Measurements from ENCODE around the gene TAGLN3. TPM values are rescaled to one million over a fixed set of nuclear protein-coding genes. Genes with fewer than 3 reads are reported as not detected.

Gene TAGLN3
- total and polyA plus RNA-seq, 11 donors = 0.25 to 1.7 (median 0.77) TPM; not detected in 4

DNA sequence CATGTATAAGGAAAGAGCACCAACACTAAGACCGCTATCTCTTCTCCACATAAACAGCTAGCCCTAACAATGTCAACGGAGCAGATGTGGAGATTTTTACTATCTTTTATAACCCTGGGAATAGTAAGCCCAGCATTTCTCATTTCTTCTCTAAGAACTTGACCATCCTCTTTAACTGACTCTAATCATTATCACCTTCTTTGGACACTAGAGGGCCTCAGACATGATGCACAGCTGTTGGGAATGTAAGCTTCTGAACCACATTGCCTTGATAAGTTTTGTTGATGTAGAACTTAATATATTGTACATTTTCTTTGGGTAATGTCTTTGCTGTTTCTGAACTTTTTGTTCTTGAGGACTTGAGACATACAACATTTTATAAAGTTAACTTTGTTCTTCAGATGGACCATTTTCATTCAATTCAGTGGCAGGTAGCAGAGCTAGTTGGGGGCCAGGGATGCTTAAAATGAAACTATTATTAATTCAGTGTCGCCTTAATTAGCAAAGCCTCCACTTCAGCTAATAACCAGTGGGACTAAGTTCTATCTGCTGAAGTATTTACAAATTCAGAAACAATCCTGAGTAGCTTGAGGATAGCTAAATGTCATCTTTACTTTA is 9.6 kb upstream of the TAGLN3 start:
- Histone ChIP-seq H3K27me3 (no peaks in the 10 kb centered on the region), H3K36me3 (peaks cover 0 to 78% (median 62%) of the 10 kb centered on the region in 9 donors), H3K4me1 (peaks cover 0 to 6% (median 0%) of the 10 kb centered on the region in 12 donors), H3K4me3 (no peak overlapping the region), H3K9me3 (no peaks in the 10 kb centered on the region), H3K27ac (no peak overlapping the region)
- TF ChIP-seq, protein P1, sequence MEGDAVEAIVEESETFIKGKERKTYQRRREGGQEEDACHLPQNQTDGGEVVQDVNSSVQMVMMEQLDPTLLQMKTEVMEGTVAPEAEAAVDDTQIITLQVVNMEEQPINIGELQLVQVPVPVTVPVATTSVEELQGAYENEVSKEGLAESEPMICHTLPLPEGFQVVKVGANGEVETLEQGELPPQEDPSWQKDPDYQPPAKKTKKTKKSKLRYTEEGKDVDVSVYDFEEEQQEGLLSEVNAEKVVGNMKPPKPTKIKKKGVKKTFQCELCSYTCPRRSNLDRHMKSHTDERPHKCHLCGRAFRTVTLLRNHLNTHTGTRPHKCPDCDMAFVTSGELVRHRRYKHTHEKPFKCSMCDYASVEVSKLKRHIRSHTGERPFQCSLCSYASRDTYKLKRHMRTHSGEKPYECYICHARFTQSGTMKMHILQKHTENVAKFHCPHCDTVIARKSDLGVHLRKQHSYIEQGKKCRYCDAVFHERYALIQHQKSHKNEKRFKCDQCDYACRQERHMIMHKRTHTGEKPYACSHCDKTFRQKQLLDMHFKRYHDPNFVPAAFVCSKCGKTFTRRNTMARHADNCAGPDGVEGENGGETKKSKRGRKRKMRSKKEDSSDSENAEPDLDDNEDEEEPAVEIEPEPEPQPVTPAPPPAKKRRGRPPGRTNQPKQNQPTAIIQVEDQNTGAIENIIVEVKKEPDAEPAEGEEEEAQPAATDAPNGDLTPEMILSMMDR (IDR thresholded peaks at IDR 0.05) = peak; percentile 47 to 81 (median 62)
- no peak for TF ChIP-seq POLR2A (IDR thresholded peaks at IDR 0.05)
- intact Hi-C loops (cut with DNase I) = loop anchor here in 6 of 10 donors (1.0 to 5.0 kb wide), 5 partner anchors 24 to 54 kb away; no protein-coding TSS in a partner anchor
- ATAC-seq (peak; percentile 51 to 85 (median 70)), DNase-seq (no peak)
- WGBS, 4 donors = 57 to 66% (median 58%) methylated on average over 3 of the region's 3 CpGs

DNA sequence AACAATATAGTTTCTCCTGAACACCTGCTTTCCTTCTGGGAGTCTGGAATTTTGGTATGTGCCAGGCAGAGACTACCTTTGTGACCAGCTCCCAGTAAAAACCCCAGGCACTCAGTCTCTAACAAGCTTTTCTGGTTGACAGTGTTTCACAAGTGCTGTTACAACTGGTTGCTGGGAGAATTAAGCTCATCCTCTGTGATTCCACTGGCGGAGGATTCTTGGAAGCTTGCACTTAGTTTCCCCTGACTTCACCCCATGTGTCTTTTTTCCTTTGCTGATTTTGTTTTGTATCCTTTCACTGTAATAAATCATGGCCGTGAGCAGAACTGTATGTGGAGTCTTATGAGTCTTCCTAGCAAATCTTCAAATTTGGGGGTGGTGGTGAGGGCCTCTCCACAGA is 5.7 kb upstream of the TAGLN3 start:
- Histone ChIP-seq H3K27ac (no peak overlapping the region), H3K27me3 (peaks cover 0 to under 1% (median 0%) of the 10 kb centered on the region in 9 donors), H3K9me3 (no peaks in the 10 kb centered on the region), H3K4me1 (peaks cover 0 to 6% (median 0%) of the 10 kb centered on the region in 12 donors), H3K36me3 (peaks cover 0 to 55% (median 39%) of the 10 kb centered on the region in 9 donors), H3K4me3 (no peak overlapping the region)
- ATAC-seq = no peak
- DNase-seq = no peak
- TF ChIP-seq, protein P1 (IDR thresholded peaks at IDR 0.05) = no peak
- no peak for TF ChIP-seq POLR2A (IDR thresholded peaks at IDR 0.05)
- intact Hi-C loops (cut with DNase I) = no loop called here
- WGBS, 4 donors = 66 to 94% (median 78%) methylated on average over 2 of the region's 2 CpGs

DNA sequence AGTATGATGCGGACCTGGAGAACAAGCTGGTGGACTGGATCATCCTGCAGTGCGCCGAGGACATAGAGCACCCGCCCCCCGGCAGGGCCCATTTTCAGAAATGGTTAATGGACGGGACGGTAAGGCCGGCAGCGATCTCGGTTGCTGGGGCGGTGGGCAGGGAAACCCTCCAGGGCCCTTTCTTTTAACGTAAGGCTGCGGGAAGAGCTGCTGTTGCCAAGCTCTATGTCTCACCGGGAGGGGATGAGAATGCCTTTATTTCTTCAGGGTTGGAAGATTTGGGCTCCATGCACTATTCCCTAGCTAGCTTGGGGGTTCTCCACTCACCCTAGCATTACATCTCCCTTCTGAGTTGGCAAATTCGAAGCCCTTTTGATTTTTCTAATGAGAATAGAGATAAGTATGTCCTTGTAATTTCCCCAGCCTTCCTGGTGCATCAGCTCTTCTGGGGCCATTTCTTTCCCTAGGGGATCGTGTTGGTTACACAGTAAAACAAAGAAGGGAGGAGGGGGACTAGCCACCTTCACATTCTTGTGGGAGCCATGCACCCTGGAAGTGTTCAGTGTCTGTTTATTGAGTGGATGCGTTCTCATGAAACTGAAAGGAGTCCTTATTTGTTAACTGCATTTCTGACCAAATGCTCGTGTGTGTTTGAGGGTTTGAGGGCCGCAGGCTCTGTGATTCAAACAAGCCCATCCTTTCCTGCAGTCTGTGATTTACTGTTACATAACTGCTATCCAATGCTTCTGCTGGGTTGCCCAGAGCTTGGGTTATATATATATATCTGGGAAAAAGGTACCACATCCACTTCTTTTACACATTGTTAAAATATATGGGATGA is 982 bp downstream of the TAGLN3 start:
- intact Hi-C loops (cut with DNase I) = no loop called here
- Histone ChIP-seq H3K27me3 (peaks cover 0 to 20% (median 0%) of the 10 kb centered on the region in 9 donors), H3K4me1 (peaks cover 0 to 16% (median 8%) of the 10 kb centered on the region in 12 donors), H3K36me3 (no peaks in the 10 kb centered on the region), H3K27ac (no peak overlapping the region), H3K9me3 (no peaks in the 10 kb centered on the region), H3K4me3 (peak overlapping the region in 10 of 12 donors; percentile 22 to 59 (median 46))
- no peak for TF ChIP-seq POLR2A (IDR thresholded peaks at IDR 0.05)
- TF ChIP-seq, protein P1 (IDR thresholded peaks at IDR 0.05) = no peak
- WGBS, 4 donors = 36 to 49% (median 44%) methylated on average over 18 to 19 of the region's 19 CpGs
- no peak for ATAC-seq
- no peak for DNase-seq

DNA sequence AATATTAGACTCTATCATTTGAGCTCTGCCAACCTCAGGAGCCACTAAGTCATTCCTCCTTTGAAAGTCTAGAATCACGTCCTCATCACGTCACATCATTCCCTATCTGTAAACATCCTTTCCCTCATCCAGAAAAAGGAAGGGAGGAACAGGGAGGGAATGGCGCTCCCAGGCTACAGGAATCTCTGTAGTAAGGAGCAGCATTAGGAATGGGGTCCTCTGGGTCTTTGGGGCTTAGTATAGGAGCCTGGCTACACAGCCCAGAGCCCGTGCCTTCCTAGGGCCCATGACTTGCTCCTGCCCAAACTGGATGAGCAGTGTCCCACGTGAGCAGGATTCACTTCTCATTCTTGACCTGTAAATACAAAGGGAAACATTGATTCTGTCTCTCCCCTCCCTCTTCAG is 1.6 kb downstream of the TAGLN3 start:
- H3K9me3 ChIP-seq = no peaks in the 10 kb centered on the region
- 91 to 97% (median 92%) methylated on average over 5 of the region's 5 CpGs for WGBS, 4 donors
- H3K4me1 ChIP-seq = peaks cover 0 to 16% (median 8%) of the 10 kb centered on the region in 12 donors
- ATAC-seq = no peak
- H3K27ac ChIP-seq = no peak overlapping the region
- no peak overlapping the region for H3K4me3 ChIP-seq
- no peak for DNase-seq
- TF ChIP-seq, protein P1 (IDR thresholded peaks at IDR 0.05) = no peak
- TF ChIP-seq POLR2A (IDR thresholded peaks at IDR 0.05) = no peak
- intact Hi-C loops (cut with DNase I) = no loop called here
- no peaks in the 10 kb centered on the region for H3K36me3 ChIP-seq
- H3K27me3 ChIP-seq = peaks cover 0 to 20% (median 0%) of the 10 kb centered on the region in 9 donors
